H54 (cell line): ENCODE measurements around the gene ZCCHC24.

Experiments used
- DNase-seq: peaks from one replicate; pipeline ENCODE4 v3.0.0; 2011; ENCODE audit warnings: low spot score, mixed read lengths; ENCODE audit not compliant: insufficient read length
- FAIRE-seq: peaks from 3 replicates; lab custom pipeline; 2011; peaks lifted over from hg19 to GRCh38; lab: Jason Lieb, UNC
- POLR2A ChIP-seq: IDR thresholded peaks from 2 replicates; pipeline ENCODE4 v1.6.1; 2011; ENCODE audit warnings: low read depth, mild to moderate bottlenecking, low read length

The ZCCHC24 gene

DNA sequence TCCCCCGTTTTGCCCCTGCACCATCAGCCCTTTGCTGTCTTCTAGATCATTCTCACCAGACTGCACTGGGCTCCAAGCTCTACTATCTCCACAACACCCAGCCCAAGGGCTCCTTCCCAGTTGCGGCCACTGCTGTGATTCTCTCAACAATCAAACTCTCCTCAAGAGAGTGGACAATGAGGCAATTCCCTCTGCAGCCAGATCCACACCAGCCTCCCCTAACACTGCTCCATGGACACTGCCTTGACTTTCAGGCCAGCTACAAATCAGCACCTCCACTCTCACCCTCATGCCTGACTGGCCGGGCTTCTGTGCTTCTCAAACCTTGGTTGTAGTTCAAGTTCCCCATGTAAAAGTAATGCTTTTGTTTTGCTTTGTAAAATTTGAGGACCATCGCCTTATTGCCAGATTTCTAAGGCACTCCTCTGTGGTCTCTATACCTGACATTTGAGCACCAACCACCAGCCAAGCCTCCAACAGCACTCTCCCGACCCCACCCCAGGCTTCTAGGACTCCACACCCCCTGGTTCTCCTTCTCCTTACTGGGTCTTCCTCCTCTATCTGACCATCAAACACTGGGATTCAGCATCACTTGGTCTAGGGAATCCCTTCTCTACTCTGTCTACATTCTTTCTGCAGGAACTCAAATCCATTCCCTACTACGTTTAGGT lies 52.8 kb downstream of the ZCCHC24 start:
- no peak for DNase-seq
- no peak for FAIRE-seq
- TF ChIP-seq POLR2A = no peak

DNA sequence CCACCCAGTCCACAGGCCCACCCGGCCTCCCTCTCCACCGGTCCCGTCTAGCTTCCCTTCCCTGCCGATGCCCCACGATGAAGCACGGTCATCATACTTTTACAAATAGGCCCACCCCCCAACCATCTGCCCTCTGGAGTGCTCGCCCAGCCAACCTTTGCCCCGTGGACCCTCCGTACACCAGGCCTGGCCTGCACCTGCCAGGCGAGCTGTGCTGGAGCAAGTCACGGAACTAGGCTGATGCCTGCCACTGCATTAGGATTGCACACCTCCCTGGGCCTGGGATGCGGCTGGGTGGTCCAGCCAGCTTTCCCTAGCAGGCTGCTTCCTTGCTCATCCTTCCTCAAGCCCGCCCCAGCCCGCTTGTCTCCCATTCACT lies 53.4 kb downstream of the ZCCHC24 start:
- DNase-seq (no peak), FAIRE-seq (no peak)
- TF ChIP-seq POLR2A = no peak

DNA sequence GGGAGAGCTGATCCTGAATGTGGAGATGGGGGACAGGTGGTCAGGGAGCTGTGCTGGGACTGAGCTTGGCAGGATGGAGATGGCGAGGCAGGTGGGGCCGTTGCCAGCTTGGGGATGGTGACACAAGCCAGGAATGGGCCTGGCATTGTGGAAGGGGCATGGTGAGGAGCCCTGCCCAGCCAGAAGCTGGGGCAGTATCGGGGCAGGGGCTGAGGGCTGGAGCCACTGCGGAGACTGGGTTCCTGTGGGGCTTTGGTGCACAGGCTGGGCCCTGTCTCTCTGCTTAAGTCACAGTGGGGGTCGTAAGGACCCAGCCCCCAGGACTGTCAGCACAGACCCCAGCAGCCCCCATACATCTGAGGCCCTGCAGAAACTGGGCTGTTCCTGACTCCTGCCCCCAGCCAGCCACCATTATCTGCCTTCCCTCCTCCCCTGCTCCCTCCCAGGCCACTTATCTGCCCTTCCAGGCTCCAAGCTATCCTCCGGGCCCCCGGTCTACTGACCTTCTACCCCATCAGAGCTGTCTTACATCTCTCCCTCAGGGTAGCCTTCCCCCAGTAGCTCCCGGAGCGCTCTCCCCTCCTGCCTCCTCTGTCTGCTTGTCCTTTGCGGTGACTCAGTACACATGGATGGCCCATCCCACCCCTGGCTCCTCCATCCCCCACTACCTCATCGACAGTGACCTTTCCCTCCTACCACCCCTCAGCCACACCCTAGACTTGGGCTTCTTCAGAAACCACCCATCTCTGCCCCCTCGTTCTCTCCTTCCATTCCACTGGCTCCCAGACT lies 54.0 kb downstream of the ZCCHC24 start:
- TF ChIP-seq POLR2A = no peak
- DNase-seq (no peak), FAIRE-seq (no peak)

DNA sequence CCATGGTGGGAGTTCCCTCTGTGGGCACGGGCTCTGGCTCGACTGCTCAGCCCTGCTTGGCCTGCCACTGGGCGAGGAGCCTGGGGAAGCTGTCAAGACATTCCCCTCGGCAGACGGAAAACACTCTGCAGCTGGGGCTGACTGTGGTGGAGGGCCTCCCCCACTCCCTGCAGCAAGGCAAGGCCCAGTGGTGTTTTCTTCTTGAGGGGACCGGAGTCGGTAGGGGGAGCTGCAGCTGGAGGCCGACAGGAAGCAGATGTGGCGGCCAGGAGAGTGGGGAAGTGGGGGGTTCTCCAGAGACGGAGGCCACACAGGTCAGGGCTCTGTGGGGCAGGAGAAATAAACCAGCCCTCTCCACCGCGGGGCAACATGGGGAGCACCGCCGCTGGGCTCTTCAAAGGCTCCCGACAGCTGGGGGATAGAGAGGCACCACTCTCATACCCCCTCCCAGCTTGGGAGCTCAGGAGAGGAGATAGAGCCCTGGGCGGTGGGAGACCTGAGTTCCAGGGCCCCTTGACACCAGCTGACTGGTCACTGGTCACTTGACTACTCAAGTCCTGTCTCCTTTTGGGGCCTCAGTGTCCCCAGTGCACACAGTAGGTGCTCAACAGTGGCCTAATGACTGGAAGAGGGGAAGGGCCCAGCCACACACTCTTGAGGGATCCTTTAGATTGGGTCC lies 54.7 kb downstream of the ZCCHC24 start:
- DNase-seq (no peak), FAIRE-seq (no peak)
- no peak for TF ChIP-seq POLR2A

DNA sequence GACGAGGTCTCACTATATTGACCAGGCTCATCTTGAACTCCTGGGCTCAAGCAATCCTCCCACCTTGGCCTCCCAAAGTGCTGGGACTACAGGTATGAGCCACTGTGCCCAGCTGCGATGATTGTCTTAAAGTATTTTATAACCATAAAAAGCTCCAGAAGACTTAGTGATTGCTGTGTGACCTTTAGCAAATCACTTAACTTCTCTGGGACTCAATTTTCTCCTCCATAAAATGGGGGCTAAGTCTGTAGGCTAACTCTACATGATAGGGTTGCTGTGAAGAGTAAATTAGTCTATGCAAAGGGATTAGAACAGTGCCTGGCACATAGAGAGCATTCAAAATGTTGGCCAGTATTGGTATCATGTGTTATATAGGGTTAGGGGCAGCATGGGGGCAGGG lies 55.4 kb downstream of the ZCCHC24 start:
- no peak for TF ChIP-seq POLR2A
- DNase-seq = no peak
- no peak for FAIRE-seq

DNA sequence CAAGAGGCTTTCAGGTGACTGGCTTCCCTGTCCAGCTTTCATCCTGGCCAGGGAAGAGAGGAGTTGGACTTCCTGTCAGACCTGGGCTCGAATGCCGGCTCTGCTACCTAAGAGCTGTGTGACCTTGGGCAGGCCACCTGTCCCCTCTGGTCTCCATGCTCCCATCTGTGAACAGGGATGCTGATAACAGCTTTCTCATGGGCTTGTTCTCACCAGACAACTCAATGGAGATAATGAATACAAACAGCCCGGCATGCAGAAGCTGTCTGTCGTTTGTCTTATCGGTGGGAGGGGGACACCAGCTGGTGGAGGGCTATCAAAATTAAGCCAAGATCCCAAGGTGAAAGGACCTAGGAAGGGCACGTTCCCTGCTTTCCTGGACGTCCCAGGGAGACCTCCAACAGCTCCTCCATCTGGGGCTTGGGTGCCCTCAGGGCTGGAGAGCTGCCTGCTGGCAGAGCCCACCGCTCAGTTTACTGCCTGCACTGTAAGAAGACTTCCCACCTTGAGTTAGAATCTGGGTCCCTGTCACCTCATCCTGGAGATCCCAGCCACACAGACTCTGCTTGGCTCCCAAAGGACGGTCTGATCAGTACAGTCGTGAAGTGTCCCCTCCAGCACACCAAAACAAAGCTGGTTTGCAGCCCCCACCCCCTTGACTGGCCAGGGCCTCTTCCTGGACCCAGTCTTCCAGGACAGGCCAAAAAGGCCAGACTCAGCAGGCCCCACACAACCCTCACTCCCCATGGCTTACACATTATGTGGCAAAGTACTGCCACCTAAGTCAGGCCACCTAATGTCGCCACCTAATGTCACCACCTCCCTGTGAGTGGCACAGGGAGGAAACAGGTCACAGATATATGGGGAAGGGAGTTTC lies 57.2 kb downstream of the ZCCHC24 start:
- DNase-seq = no peak
- no peak for TF ChIP-seq POLR2A
- no peak for FAIRE-seq

DNA sequence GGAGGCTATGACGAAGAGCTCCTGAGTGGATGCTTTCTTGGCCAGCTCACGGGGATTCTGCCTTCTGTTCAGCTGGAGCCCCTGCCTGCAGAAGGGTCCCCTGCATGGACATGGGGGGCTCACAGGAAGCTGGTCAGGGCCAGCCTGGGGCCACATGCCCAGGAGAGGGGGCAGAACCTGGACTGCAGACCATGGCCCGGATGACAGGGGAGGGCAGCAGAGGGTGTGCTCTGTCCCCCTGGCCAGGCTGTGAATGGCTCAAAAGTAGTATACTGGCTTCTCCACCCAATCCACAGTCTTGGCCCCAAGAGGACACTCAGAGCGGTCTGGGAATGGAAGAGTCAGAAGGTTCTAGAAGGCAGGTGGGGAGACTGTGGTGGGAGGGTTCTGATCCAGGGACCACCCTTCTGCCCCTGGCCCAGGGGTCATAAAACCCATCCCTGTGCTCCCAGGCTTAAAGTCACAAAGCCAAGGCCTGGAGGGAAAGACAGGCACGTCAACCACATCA lies 57.9 kb downstream of the ZCCHC24 start:
- no peak for TF ChIP-seq POLR2A
- FAIRE-seq (no peak), DNase-seq (no peak)

DNA sequence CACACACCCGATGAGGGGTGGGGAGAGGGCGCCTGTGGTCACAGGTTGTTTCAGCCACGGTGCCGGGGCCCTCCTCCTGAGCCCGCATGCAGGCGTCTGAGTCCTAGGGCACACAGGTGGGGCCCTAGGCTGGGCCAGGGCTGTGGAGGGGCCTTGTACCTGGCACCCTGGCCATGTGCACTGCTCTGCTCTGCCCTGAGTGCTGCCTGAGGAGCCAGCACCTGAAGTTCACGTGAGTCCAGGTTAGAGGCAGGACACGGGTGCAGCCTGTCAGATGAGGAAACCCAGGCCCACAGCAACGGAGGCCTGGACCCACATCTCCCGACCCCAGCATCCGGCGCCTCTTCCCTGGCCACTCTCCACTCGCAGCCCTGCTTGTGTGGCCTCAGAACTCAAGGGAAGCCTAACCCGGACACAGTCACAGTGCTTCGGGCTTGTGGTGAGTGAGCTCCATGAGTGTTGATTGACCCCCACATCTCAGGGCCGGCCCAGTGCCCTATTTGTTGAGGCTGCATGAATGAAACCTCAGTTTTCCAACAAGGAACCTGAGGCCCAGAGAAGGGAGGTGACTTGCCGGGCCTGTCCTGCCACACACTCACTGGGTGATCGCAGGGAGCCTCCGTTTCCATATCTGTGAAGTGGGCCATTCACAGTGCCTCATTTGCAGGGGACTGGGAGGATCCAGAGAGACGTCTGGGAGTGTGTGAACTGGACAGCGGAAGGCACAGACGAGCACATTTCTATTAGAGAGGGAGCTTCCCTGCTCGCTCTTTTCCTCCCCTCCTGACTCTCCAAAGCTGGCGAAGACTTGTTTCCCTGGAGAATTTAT lies 58.6 kb downstream of the ZCCHC24 start:
- no peak for TF ChIP-seq POLR2A
- FAIRE-seq (no peak), DNase-seq (no peak)

DNA sequence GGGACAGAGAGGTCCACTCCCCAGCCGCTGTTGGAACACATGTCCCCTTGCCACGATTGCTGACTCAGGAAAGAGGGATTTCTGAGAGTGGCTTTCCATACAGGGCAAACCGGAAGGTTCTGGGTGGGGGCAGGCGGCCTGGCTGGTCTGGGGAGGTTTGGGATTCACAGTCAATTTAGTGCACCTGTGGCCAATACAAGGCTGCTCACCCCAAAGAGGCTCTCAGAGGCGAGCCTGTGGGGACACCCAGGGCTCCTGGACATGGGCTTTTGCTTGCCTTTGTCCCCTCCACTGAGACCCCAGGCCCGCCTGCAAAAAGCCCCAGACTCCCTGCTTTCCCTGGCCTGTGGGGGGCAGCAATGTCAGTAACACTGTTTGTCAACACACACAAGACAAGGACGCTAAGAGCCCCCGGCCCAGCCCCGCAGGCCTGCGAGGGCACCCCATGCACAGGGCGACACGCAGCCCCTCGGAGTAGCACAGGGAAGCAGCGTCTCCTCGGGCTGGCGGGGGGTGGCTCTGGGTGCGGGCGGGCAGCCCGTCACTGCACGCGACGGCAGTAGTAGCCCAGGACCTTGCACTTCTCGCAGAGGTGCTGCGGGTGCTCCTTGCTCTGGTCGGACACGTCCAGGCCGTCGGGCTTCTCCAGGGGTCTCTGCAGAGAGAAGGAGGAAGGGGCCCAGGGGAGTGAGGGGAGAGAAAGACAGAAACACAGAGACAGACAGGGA lies 59.5 kb downstream of the ZCCHC24 start:
- no peak for FAIRE-seq
- no peak for TF ChIP-seq POLR2A
- no peak for DNase-seq

DNA sequence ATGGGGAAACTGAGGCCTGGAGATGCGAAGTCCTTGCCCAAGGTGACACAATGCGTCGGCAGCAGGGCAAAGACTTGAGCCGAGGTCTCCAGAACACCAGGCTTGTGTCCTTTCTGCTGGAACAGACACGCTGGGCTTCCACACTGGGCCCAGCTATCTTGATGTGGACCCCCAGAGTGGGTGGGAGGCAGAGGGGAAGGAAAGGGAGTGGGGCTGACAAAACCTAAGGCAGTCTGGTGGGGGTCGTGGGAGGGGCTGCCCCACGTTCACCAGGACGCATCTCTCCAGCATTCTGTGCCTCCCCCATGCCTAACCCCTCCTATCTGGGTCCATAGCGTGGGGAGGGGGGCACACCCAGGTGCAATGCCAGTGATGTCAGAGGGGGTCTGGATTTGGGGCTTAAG lies 60.0 kb downstream of the ZCCHC24 start:
- DNase-seq (no peak), FAIRE-seq (no peak)
- no peak for TF ChIP-seq POLR2A

DNA sequence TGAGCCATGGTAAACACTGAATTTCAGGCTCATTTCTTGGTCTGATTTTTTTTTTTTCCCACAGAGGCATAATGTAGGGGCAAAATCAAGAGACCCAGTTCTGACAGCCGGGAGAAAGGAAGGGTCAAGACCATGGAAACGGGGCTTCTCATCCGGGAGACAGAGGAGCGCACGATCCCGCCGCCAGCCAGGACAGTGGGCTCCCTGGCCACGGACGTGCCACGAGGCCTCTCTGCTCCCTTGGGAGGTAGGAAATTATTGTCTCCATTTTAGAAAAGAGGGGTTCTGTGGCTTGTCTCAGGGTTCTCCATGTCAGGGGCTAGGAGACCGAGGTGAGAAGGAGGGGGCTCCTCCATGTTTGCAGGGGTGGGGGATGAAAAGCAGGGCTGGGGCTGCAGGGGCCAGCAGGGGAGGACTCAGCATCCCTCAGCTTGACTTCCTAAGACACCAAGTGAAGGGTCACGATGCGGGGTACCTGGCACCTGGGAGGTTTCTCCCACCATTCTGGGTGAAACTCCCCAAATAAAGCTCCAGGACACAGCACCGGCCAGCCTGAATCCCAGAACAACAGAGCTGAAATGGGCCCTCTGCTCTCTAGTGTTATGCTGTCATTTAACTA lies 60.5 kb downstream of the ZCCHC24 start:
- no peak for FAIRE-seq
- DNase-seq = no peak

More for the DNA sequence above, 60.5 kb downstream of the ZCCHC24 start:
- TF ChIP-seq POLR2A = no peak
